OCI-LY1 (cell line): ENCODE results near the gene P3H1.

Experiments used
- H2AFZ ChIP-seq: fragments of 200-600 bp; sonication (generic), shearing (Covaris generic); 2 replicates; pipeline ENCODE4 v1.6.0; 2014; ENCODE audit warnings: antibody characterized with exemption, mild to moderate bottlenecking, low read length
- H3F3A ChIP-seq: fragments of 200-600 bp; sonication (generic), shearing (Covaris generic); 2 replicates; pipeline ENCODE4 v1.6.0; 2014; ENCODE audit warnings: mild to moderate bottlenecking, antibody characterized with exemption, low read length, moderate library complexity; ENCODE audit not compliant: insufficient read depth
- H3K27ac ChIP-seq: fragments of 200-600 bp; sonication (generic); 2 replicates; pipeline ENCODE4 v1.5.1; 2014; ENCODE audit warnings: low read length, mixed run types, mild to moderate bottlenecking, low read depth; ENCODE audit not compliant: poor library complexity, severe bottlenecking
- H3K27me3 ChIP-seq: fragments of 200-600 bp; sonication (generic); 2 replicates; pipeline ENCODE4 v1.6.0; 2014; ENCODE audit warnings: antibody characterized with exemption, mild to moderate bottlenecking, low read length, moderate library complexity; ENCODE audit not compliant: insufficient read depth
- H3K36me3 ChIP-seq: fragments of 200-600 bp; sonication (generic); 2 replicates; pipeline ENCODE4 v1.6.1; 2014; ENCODE audit warnings: mild to moderate bottlenecking, antibody characterized with exemption, low read length, moderate library complexity, mixed read lengths; ENCODE audit not compliant: insufficient read depth
- H3K4me1 ChIP-seq: fragments of 200-600 bp; sonication (generic); 2 replicates; pipeline ENCODE4 v1.5.1; 2014; ENCODE audit warnings: mild to moderate bottlenecking, low read length, moderate library complexity; ENCODE audit not compliant: insufficient read depth, severe bottlenecking
- H3K4me2 ChIP-seq: fragments of 200-600 bp; sonication (generic), shearing (Covaris generic); 2 replicates; pipeline ENCODE4 v1.6.1; 2014; ENCODE audit warnings: low read length
- H3K4me3 ChIP-seq: fragments of 200-600 bp; sonication (generic); 2 replicates; pipeline ENCODE4 v1.5.1; 2014; ENCODE audit warnings: low read length, low read depth, mild to moderate bottlenecking, mixed read lengths; ENCODE audit not compliant: poor library complexity, severe bottlenecking
- H3K79me2 ChIP-seq: fragments of 200-600 bp; shearing (Covaris generic); 2 replicates; pipeline ENCODE4 v1.6.1; 2016; ENCODE audit warnings: mixed run types, low read length, mixed read lengths; ENCODE audit not compliant: insufficient read depth
- H3K9ac ChIP-seq: fragments of 200-600 bp; sonication (generic), shearing (Covaris generic); 2 replicates; pipeline ENCODE4 v1.6.1; 2014; ENCODE audit warnings: mild to moderate bottlenecking, low read length, mixed read lengths
- H3K9me2 ChIP-seq: fragments of 200-600 bp; sonication (generic), shearing (Covaris generic); 2 replicates; pipeline ENCODE4 v1.6.1; 2014; ENCODE audit warnings: low read depth, mild to moderate bottlenecking, low read length, mixed read lengths
- H3K9me3 ChIP-seq: fragments of 200-600 bp; shearing (Covaris generic); 2 replicates; pipeline ENCODE4 v1.6.1; 2014; ENCODE audit warnings: low read length, mixed read lengths
- H4K20me1 ChIP-seq: fragments of 200-600 bp; sonication (generic), shearing (Covaris generic); 2 replicates; pipeline ENCODE4 v1.6.0; 2016; ENCODE audit warnings: mild to moderate bottlenecking, low read length; ENCODE audit not compliant: insufficient read depth
- EZH2 ChIP-seq: fragments of 200-600 bp; sonication (generic), shearing (Covaris generic); IDR thresholded peaks from 2 replicates; pipeline ENCODE4 v1.8.0; 2017; ENCODE audit warnings: borderline replicate concordance, mixed run types, mild to moderate bottlenecking, antibody characterized with exemption, low read length, moderate library complexity, mixed read lengths
- TF ChIP-seq, protein P1 (sequence below): fragments of 200-600 bp; sonication (generic), shearing (Covaris generic); IDR thresholded peaks from 2 replicates; pipeline ENCODE4 v1.5.1; 2017; ENCODE audit warnings: mild to moderate bottlenecking, antibody characterized with exemption, low read length, moderate library complexity, mixed read lengths

P3H1 gene

DNA sequence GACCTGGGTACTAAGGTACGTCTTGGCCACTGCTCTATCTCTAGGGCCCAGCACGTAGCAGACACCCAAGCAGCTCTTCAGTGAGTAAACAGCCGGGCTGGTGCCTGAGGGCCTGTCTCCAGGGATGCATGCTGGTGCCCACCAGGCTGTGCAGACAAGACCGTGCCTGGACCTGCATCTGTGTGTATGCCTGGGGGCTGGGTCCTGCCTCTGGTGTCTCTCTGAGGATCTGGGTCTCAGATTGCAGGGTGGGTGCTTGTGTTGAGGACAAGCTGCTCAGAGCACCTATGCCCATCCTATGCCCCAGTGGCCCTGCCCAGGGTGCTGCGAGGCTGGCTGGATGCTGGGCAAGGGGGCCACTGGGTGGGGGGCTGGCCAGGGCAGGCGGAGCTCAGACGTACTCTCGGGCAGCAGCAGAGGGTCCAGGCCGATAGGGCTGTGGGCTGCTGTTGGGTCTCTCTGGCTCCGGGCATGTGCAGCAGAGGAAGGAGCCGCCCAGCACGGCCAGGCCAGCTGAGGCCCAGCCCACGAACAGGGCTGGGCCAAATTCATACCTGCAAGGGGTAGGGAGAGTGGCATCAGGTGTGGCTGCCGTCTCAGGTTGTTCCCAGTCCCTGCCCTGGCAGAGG, 31.2 kb downstream of the P3H1 start:
- H3K9me3 ChIP-seq, result no peaks in the 10 kb centered on the region
- H3K9ac ChIP-seq, result no peak overlapping the region
- H3K4me1 ChIP-seq, result no peaks in the 10 kb centered on the region
- no peak overlapping the region for H3K27ac ChIP-seq
- H4K20me1 ChIP-seq, result no peaks in the 10 kb centered on the region
- H3K4me3 ChIP-seq, result no peak overlapping the region
- H3K79me2 ChIP-seq, result no peaks in the 10 kb centered on the region
- no peaks in the 10 kb centered on the region for H3K36me3 ChIP-seq
- H3K4me2 ChIP-seq, result no peak overlapping the region
- peaks cover 3% of the 10 kb centered on the region; the same call in 1 of the 2 replicates for H3K27me3 ChIP-seq
- H2AFZ ChIP-seq, result no peak overlapping the region
- H3K9me2 ChIP-seq, result no peaks in the 10 kb centered on the region
- TF ChIP-seq EZH2, result no peak
- TF ChIP-seq, protein P1, sequence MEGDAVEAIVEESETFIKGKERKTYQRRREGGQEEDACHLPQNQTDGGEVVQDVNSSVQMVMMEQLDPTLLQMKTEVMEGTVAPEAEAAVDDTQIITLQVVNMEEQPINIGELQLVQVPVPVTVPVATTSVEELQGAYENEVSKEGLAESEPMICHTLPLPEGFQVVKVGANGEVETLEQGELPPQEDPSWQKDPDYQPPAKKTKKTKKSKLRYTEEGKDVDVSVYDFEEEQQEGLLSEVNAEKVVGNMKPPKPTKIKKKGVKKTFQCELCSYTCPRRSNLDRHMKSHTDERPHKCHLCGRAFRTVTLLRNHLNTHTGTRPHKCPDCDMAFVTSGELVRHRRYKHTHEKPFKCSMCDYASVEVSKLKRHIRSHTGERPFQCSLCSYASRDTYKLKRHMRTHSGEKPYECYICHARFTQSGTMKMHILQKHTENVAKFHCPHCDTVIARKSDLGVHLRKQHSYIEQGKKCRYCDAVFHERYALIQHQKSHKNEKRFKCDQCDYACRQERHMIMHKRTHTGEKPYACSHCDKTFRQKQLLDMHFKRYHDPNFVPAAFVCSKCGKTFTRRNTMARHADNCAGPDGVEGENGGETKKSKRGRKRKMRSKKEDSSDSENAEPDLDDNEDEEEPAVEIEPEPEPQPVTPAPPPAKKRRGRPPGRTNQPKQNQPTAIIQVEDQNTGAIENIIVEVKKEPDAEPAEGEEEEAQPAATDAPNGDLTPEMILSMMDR, result no peak
- no peaks in the 10 kb centered on the region for H3F3A ChIP-seq

- no peaks in the 10 kb centered on the region for H3K79me2 ChIP-seq
- H3K27ac ChIP-seq, result no peak overlapping the region
- no peaks in the 10 kb centered on the region for H3K36me3 ChIP-seq
- peaks cover 3% of the 10 kb centered on the region; the same call in 1 of the 2 replicates for H3K27me3 ChIP-seq
- H3F3A ChIP-seq, result no peaks in the 10 kb centered on the region
- H3K9me3 ChIP-seq, result no peaks in the 10 kb centered on the region
- no peak overlapping the region for H3K9ac ChIP-seq
- H3K4me1 ChIP-seq, result no peaks in the 10 kb centered on the region
- TF ChIP-seq EZH2, result no peak
- TF ChIP-seq, protein P1, result no peak
- no peaks in the 10 kb centered on the region for H4K20me1 ChIP-seq
- H3K9me2 ChIP-seq, result no peaks in the 10 kb centered on the region
- H3K4me3 ChIP-seq, result no peak overlapping the region
- no peak overlapping the region for H3K4me2 ChIP-seq
- no peak overlapping the region for H2AFZ ChIP-seq
Observed at GRCh38 chr1:42735056-42735455, 31.8 kb downstream of the P3H1 start.

GRCh38 chr1:42734201-42735035, 32.4 kb downstream of the P3H1 start:
- H3K9me2 ChIP-seq, result no peaks in the 10 kb centered on the region
- no peak for TF ChIP-seq EZH2
- TF ChIP-seq, protein P1, result no peak
- no peaks in the 10 kb centered on the region for H3K4me1 ChIP-seq
- no peak overlapping the region for H3K9ac ChIP-seq
- no peaks in the 10 kb centered on the region for H4K20me1 ChIP-seq
- H3K4me3 ChIP-seq, result no peak overlapping the region
- H3K4me2 ChIP-seq, result no peak overlapping the region
- no peaks in the 10 kb centered on the region for H3F3A ChIP-seq
- no peaks in the 10 kb centered on the region for H3K79me2 ChIP-seq
- peaks cover 3% of the 10 kb centered on the region; the same call in 1 of the 2 replicates for H3K27me3 ChIP-seq
- H2AFZ ChIP-seq, result no peak overlapping the region
- H3K36me3 ChIP-seq, result no peaks in the 10 kb centered on the region
- H3K27ac ChIP-seq, result no peak overlapping the region
- H3K9me3 ChIP-seq, result no peaks in the 10 kb centered on the region
